SK-N-MC (cell line): ENCODE data around the gene CPT2.

ENCODE experiments used
- EZH2 ChIP-seq: fragments of 200-600 bp; sonication (generic); IDR thresholded peaks from one replicate; pipeline ENCODE4 v1.6.1; 2017; ENCODE audit warnings: antibody characterized with exemption
- FOXP2 ChIP-seq: optimal IDR thresholded peaks from 2 replicates; pipeline ENCODE3; 2011; ENCODE audit warnings: mild to moderate bottlenecking, moderate library complexity; ENCODE audit not compliant: insufficient read depth; ENCODE audit errors: extremely low read length, control extremely low read depth
- POLR2AphosphoS5 ChIP-seq: IDR thresholded peaks from 2 replicates; pipeline ENCODE4 v1.6.1; 2012; ENCODE audit warnings: mild to moderate bottlenecking, low read depth, low read length, borderline replicate concordance

DNA sequence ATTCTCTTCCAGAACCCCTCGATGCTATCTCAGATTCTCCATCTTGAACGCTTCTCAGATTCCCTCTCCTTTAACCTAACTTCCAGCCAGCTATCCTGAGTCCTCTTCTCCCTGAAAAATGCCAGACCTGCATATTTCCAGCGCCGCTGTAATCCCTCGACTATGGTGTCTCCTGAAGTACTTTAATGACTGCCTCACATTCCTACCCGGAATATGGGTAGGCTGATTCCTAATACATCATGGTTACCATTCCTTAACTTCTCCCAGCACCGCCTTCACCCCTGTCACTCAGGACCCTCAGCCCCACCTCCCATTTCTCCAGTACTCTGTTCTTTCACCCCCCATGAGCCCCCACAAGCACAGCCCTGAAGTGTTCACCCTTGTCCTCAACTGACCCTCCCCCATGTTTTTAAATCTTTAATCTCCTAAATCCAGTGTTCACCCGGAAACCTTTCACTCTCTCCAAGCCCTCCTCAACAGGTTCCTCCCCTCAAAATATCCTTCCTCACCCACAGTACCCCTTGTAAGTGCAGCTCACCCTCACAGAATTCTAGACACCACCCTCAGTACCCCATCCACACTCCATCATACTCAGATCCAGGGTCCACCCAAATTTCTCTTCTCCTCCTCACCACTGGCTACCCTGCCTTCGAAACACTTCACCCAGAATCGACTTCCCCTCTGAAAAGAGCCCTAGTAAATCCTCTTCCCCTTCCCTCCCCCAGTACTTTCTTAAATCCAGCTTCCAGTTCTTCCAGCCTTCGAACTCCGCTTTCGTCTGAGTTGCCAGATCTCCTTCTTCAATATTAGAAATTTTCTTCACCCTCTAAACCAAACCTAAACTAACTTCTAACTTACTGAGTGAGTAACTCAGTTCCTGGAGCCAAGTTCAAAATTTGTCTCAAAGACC is 922 bp downstream of the CPT2 start:
- TF ChIP-seq EZH2: no peak
- TF ChIP-seq POLR2AphosphoS5: peak; percentile 36; the same call in 1 of the 2 replicates
- TF ChIP-seq FOXP2: no peak
